HCT116 (cell line): Measurements from ENCODE around the gene TMEM44. TPM values are rescaled to one million over a fixed set of nuclear protein-coding genes. Genes with fewer than 3 reads are reported as not detected.

Experiments used
- ATAC-seq: fragments of 200-7000 bp; cut with Tn5 transposase; 2 replicates; pipeline ENCODE4 v1.9.1; 2020; ENCODE audit warnings: mild to moderate bottlenecking, moderate library complexity
- BruUV-seq: library from RNA; stranded (reverse); fragments of 400-500 nt; replicated peaks from 2 replicates; lab custom pipeline; 2021; lab: Mats Ljungman, UMichigan
- CTCF ChIA-PET: fragments of 300-600 bp; sonication (Branson Sonifier 250); formaldehyde crosslinking; loops from one replicate; lab custom pipeline; 2021; ENCODE audit warnings: antibody characterized with exemption; lab: Charles Lee
- POLR2A ChIA-PET: fragments of 300-600, 350-600 bp; sonication (Branson Sonifier 250); formaldehyde crosslinking; loops from one replicate; lab custom pipeline; 2021; ENCODE audit warnings: antibody characterized with exemption; lab: Charles Lee
- RAD21 ChIA-PET, 2 experiments: fragments of 300-600 bp; sonication (Branson Sonifier 250); formaldehyde crosslinking; loops; one replicate each; lab custom pipeline; 2023; ENCODE audit warnings: low total read pairs in 2 of 2; ENCODE audit not compliant: uncharacterized antibody in 2 of 2, unreplicated experiment in 2 of 2, low non-redundant PET in 1 of 2; lab: Charles Lee
- DNase-seq: peaks from one replicate; pipeline ENCODE4 v3.0.0-alpha.2; 2010; ENCODE audit warnings: low read depth, low spot score
- H2AFZ ChIP-seq: fragments of 200-600 bp; shearing (Covaris generic), sonication (generic); 2 replicates; pipeline ENCODE4 v1.6.1; 2017; ENCODE audit warnings: low read depth, mixed run types, mixed read lengths, antibody characterized with exemption, low read length; ENCODE audit not compliant: poor library complexity, severe bottlenecking
- H3K27ac ChIP-seq: 2 replicates; pipeline ENCODE4 v1.5.1; 2012; ENCODE audit warnings: low read depth, low read length
- H3K27me3 ChIP-seq: fragments of 200-600 bp; sonication (generic); 2 replicates; pipeline ENCODE4 v1.6.1; 2016; ENCODE audit warnings: mixed run types, low read length, mixed read lengths; ENCODE audit not compliant: insufficient read depth
- H3K36me3 ChIP-seq, 2 experiments: fragments of 200-500 bp in 1 of 2; fragments of 200-600 bp in 1 of 2; sonication (Bioruptor generic) in 1 of 2; sonication (generic) in 1 of 2; 2 replicates each; pipeline versions ENCODE4 v1.5.1 to v1.6.1; 2014 to 2016; ENCODE audit warnings: low read length in 2 of 2, inconsistent platforms in 1 of 2, mixed read lengths in 1 of 2, mixed run types in 1 of 2; ENCODE audit not compliant: insufficient read depth in 2 of 2, control insufficient read depth in 1 of 2
- H3K4me1 ChIP-seq, 2 experiments: fragments of 200-600 bp in 1 of 2; sonication (generic) in 1 of 2; 2 replicates each; pipeline versions ENCODE4 v1.5.1 to v1.6.1; 2012 to 2017; ENCODE audit warnings: low read length in 2 of 2, inconsistent platforms in 1 of 2, mild to moderate bottlenecking in 1 of 2, mixed read lengths in 1 of 2, mixed run types in 1 of 2, moderate library complexity in 1 of 2; ENCODE audit not compliant: insufficient read depth in 2 of 2, control insufficient read depth in 1 of 2
- H3K4me2 ChIP-seq: fragments of 200-600 bp; sonication (generic); 2 replicates; pipeline ENCODE4 v1.6.1; 2017; ENCODE audit warnings: mixed run types, low read length, mixed read lengths
- H3K4me3 ChIP-seq, 2 experiments: fragments of 200-600 bp in 1 of 2; sonication (generic) in 1 of 2; replicated peaks in 1 of 2; 2 replicates each; pipeline ENCODE4 v1.5.1; 2011 to 2016; ENCODE audit warnings: low read length in 2 of 2, control low read depth in 1 of 2, low read depth in 1 of 2, mild to moderate bottlenecking in 1 of 2, mixed read lengths in 1 of 2, mixed run types in 1 of 2
- H3K79me2 ChIP-seq: fragments of 200-600 bp; sonication (generic); 2 replicates; pipeline ENCODE4 v1.6.1; 2017; ENCODE audit warnings: mild to moderate bottlenecking, mixed run types, low read length, moderate library complexity, mixed read lengths; ENCODE audit not compliant: insufficient read depth
- H3K9ac ChIP-seq: fragments of 200-600 bp; sonication (generic); 2 replicates; pipeline ENCODE4 v1.6.1; 2016; ENCODE audit warnings: low read length, mixed read lengths
- H3K9me2 ChIP-seq: fragments of 200-600 bp; sonication (generic), shearing (Covaris generic); 2 replicates; pipeline ENCODE4 v1.6.1; 2017; ENCODE audit warnings: mixed run types, mild to moderate bottlenecking, moderate library complexity; ENCODE audit not compliant: insufficient read depth
- H3K9me3 ChIP-seq, 2 experiments: fragments of 200-500 bp in 1 of 2; fragments of 200-600 bp in 1 of 2; sonication (Bioruptor generic) in 1 of 2; sonication (generic) in 1 of 2; 2 replicates each; pipeline ENCODE4 v1.6.1; 2014 to 2017; ENCODE audit warnings: low read length in 2 of 2, mixed read lengths in 2 of 2, inconsistent platforms in 1 of 2, low read depth in 1 of 2, mild to moderate bottlenecking in 1 of 2, mixed run types in 1 of 2, moderate library complexity in 1 of 2; ENCODE audit not compliant: control insufficient read depth in 1 of 2, insufficient read depth in 1 of 2
- H4K20me1 ChIP-seq: fragments of 200-600 bp; sonication (generic), shearing (Covaris generic); 2 replicates; pipeline ENCODE4 v1.6.1; 2017; ENCODE audit warnings: mixed run types, mild to moderate bottlenecking, moderate library complexity; ENCODE audit not compliant: insufficient read depth
- CBX3 ChIP-seq: IDR thresholded peaks from 2 replicates; pipeline ENCODE4 v1.6.1; 2012; ENCODE audit warnings: low read depth
- CEBPB ChIP-seq: IDR thresholded peaks from 2 replicates; pipeline ENCODE4 v1.6.1; 2012; ENCODE audit warnings: low read depth
- EGR1 ChIP-seq: IDR thresholded peaks from 2 replicates; pipeline ENCODE4 v1.6.1; 2012; ENCODE audit warnings: low read depth
- ELF1 ChIP-seq: IDR thresholded peaks from 2 replicates; pipeline ENCODE4 v1.6.1; 2012; ENCODE audit warnings: low read depth, borderline replicate concordance
- JUND ChIP-seq: IDR thresholded peaks from 2 replicates; pipeline ENCODE4 v1.6.1; 2012
- POLR2A ChIP-seq: IDR thresholded peaks from 2 replicates; pipeline ENCODE4 v1.7.0; 2011; ENCODE audit warnings: borderline replicate concordance; ENCODE audit not compliant: insufficient read depth, insufficient read length; ENCODE audit errors: extremely low read depth
- POLR2AphosphoS5 ChIP-seq: IDR thresholded peaks from 2 replicates; pipeline ENCODE4 v1.6.1; 2011; ENCODE audit warnings: mild to moderate bottlenecking, low read depth, low read length, moderate library complexity
- ZNF274 ChIP-seq: fragments of 200-500 bp; sonication (Bioruptor generic); IDR thresholded peaks from 2 replicates; pipeline ENCODE4 v1.6.1; 2014; ENCODE audit warnings: mild to moderate bottlenecking, low read depth, low read length, inconsistent platforms
- intact Hi-C: fragments of 100-400 bp; cut with micrococcal nuclease; formaldehyde crosslinking; loops from 2 replicates; pipeline ENCODE4 v1.10.0; 2022
- total RNA-seq: library from RNA; stranded (reverse); gene quantifications from one replicate; pipeline ENCODE4 v1.2.1, GENCODE V29; 2021; ENCODE audit not compliant: unreplicated experiment
- TF ChIP-seq, protein P1 (sequence below): IDR thresholded peaks from 2 replicates; pipeline ENCODE4 v1.6.1; 2012; ENCODE audit warnings: low read depth

Gene TMEM44
- total RNA-seq, 1 experiment from 2014 or later = 30.3 TPM

DNA sequence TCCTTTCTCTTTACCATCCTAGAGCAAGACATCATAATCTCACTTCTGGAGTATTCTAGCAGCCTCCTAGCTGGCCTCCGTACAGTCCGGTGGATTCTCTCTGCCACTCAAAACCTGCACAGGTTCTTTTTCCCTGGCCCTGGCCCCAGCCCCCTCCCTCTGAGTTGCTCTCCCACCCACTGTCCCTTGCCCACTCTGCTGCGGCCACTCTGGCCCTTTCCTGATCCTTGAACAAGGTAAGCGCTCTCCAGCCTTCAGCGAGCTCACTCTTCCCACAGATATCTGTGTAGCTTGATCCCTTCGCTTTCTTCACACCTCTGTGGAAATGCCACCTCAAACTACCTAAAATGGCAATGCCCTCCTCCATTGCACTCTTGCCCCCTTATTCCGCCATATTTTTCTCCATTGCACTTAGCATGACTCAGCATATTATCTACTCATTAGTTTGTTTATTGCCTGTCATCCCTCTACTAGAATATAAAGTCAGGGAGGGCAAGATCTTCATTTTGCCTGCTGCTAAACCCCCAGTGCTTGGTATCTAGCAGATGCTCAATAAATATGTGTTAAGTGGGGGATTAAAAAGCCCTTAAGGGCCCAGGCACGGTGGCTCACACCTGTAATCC lies 80.8 kb downstream of the TMEM44 start:
- Histone ChIP-seq H3K27ac (no peak overlapping the region), H3K4me3 (no peak overlapping the region), H3K9me3 (no peaks in the 10 kb centered on the region)
- BruUV-seq = no TSS peak
- intact Hi-C loops = no loop called here
- ChIA-PET POLR2A (no interaction called here), RAD21 (no interaction called here)
- DNase-seq = no peak
- TF ChIP-seq EGR1 (no peak), POLR2A (no peak), JUND (no peak), CEBPB (no peak), ELF1 (no peak), ZNF274 (no peak), POLR2AphosphoS5 (no peak), CBX3 (no peak)
- TF ChIP-seq, protein P1, sequence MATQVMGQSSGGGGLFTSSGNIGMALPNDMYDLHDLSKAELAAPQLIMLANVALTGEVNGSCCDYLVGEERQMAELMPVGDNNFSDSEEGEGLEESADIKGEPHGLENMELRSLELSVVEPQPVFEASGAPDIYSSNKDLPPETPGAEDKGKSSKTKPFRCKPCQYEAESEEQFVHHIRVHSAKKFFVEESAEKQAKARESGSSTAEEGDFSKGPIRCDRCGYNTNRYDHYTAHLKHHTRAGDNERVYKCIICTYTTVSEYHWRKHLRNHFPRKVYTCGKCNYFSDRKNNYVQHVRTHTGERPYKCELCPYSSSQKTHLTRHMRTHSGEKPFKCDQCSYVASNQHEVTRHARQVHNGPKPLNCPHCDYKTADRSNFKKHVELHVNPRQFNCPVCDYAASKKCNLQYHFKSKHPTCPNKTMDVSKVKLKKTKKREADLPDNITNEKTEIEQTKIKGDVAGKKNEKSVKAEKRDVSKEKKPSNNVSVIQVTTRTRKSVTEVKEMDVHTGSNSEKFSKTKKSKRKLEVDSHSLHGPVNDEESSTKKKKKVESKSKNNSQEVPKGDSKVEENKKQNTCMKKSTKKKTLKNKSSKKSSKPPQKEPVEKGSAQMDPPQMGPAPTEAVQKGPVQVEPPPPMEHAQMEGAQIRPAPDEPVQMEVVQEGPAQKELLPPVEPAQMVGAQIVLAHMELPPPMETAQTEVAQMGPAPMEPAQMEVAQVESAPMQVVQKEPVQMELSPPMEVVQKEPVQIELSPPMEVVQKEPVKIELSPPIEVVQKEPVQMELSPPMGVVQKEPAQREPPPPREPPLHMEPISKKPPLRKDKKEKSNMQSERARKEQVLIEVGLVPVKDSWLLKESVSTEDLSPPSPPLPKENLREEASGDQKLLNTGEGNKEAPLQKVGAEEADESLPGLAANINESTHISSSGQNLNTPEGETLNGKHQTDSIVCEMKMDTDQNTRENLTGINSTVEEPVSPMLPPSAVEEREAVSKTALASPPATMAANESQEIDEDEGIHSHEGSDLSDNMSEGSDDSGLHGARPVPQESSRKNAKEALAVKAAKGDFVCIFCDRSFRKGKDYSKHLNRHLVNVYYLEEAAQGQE = no peak
- TF ChIP-seq, all 23 proteins: peak for 0
- H4K20me1 ChIP-seq = no peaks in the 10 kb centered on the region
- CTCF ChIA-PET = no interaction called here
- no peaks in the 10 kb centered on the region for H3K79me2 ChIP-seq
- no peaks in the 10 kb centered on the region for H3K36me3 ChIP-seq
- H3K9ac ChIP-seq = no peak overlapping the region
- peaks cover 0 to 7% of the 10 kb centered on the region in 2 experiments; a peak in 2 of 4 replicates for H3K4me1 ChIP-seq
- H3K4me2 ChIP-seq = no peak overlapping the region
- ATAC-seq = no peak
- no peaks in the 10 kb centered on the region for H3K27me3 ChIP-seq
- no peaks in the 10 kb centered on the region for H3K9me2 ChIP-seq
- no peak overlapping the region for H2AFZ ChIP-seq
